Liver (tissue), 9 donors: ENCODE results near the gene KIF11. TPM values are rescaled to one million over a fixed set of nuclear protein-coding genes. Genes with fewer than 3 reads are reported as not detected.

Experiments
- DNase-seq: peaks from one replicate; pipeline ENCODE4 v3.0.0-alpha.2; 2017; ENCODE audit warnings: low spot score
- H3K27ac ChIP-seq, 2 donors: one replicate each; pipeline ENCODE4 v1.7.0; 2013; ENCODE audit warnings: inconsistent platforms in 2 of 2, low read length in 2 of 2, control low read depth in 1 of 2, low read depth in 1 of 2, mild to moderate bottlenecking in 1 of 2
- H3K27me3 ChIP-seq, 4 donors: one replicate each; pipeline versions ENCODE4 v1.6.1 to v1.7.0; 2013; ENCODE audit warnings: low read length in 3 of 4, inconsistent platforms in 1 of 4, mild to moderate bottlenecking in 1 of 4, moderate library complexity in 1 of 4; ENCODE audit not compliant: control insufficient read depth in 4 of 4, insufficient read depth in 4 of 4
- H3K36me3 ChIP-seq, 4 donors: one replicate each; pipeline versions ENCODE4 v1.6.1 to v1.7.0; 2013; ENCODE audit warnings: low read length in 3 of 4, mild to moderate bottlenecking in 3 of 4, low read depth in 1 of 4, moderate library complexity in 1 of 4; ENCODE audit not compliant: control insufficient read depth in 4 of 4, insufficient read depth in 3 of 4
- H3K4me1 ChIP-seq, 4 donors: one replicate each; pipeline versions ENCODE4 v1.6.1 to v1.7.0; 2013; ENCODE audit warnings: low read length in 3 of 4, mild to moderate bottlenecking in 3 of 4, moderate library complexity in 1 of 4; ENCODE audit not compliant: control insufficient read depth in 4 of 4, insufficient read depth in 4 of 4
- H3K4me3 ChIP-seq, 3 donors: one replicate each; pipeline versions ENCODE4 v1.6.1 to v1.7.0; 2013; ENCODE audit warnings: low read length in 3 of 3, control low read depth in 1 of 3, low read depth in 1 of 3, mild to moderate bottlenecking in 1 of 3
- H3K9ac ChIP-seq, 2 donors: one replicate each; pipeline ENCODE4 v1.7.0; 2013; ENCODE audit warnings: low read length in 2 of 2, mild to moderate bottlenecking in 2 of 2, moderate library complexity in 2 of 2, control low read depth in 1 of 2, low read depth in 1 of 2
- H3K9me3 ChIP-seq, 4 donors: one replicate each; pipeline versions ENCODE4 v1.6.1 to v1.7.0; 2013; ENCODE audit warnings: low read length in 3 of 4; ENCODE audit not compliant: control insufficient read depth in 4 of 4
- ATF3 ChIP-seq: IDR thresholded peaks from 2 replicates; pipeline ENCODE4 v1.6.1; 2016; ENCODE audit warnings: antibody characterized with exemption
- EGR1 ChIP-seq, 2 donors: IDR thresholded peaks; 2 replicates each; pipeline ENCODE4 v1.6.1; 2016 to 2018; ENCODE audit warnings: antibody characterized with exemption in 2 of 2, low read depth in 2 of 2
- FOXA1 ChIP-seq: IDR thresholded peaks from 2 replicates; pipeline ENCODE4 v1.6.1; 2016; ENCODE audit warnings: antibody characterized with exemption
- FOXA2 ChIP-seq: IDR thresholded peaks from 2 replicates; pipeline ENCODE4 v1.6.1; 2016; ENCODE audit warnings: antibody characterized with exemption
- GABPA ChIP-seq, 2 donors: IDR thresholded peaks in 1 of 2; conservative IDR thresholded peaks in 1 of 2; 2 replicates each; pipeline ENCODE4 v1.6.1; 2016; ENCODE audit warnings: antibody characterized with exemption in 2 of 2, mild to moderate bottlenecking in 1 of 2, moderate library complexity in 1 of 2
- HNF4A ChIP-seq, 2 donors: conservative IDR thresholded peaks; 2 replicates each; pipeline ENCODE4 v1.6.1; 2016; ENCODE audit warnings: antibody characterized with exemption in 2 of 2, mild to moderate bottlenecking in 2 of 2
- HNF4G ChIP-seq: IDR thresholded peaks from 2 replicates; pipeline ENCODE4 v1.6.1; 2016; ENCODE audit warnings: antibody characterized with exemption
- JUND ChIP-seq, 2 donors: IDR thresholded peaks; 2 replicates each; pipeline ENCODE4 v1.6.1; 2016; ENCODE audit warnings: antibody characterized with exemption in 2 of 2
- MAX ChIP-seq: IDR thresholded peaks from 2 replicates; pipeline ENCODE4 v1.6.1; 2016; ENCODE audit warnings: antibody characterized with exemption
- NR2F2 ChIP-seq: IDR thresholded peaks from 2 replicates; pipeline ENCODE4 v1.6.1; 2016; ENCODE audit warnings: antibody characterized with exemption
- RAD21 ChIP-seq, 2 donors: IDR thresholded peaks; 2 replicates each; pipeline ENCODE4 v1.6.1; 2016; ENCODE audit warnings: antibody characterized with exemption in 2 of 2, mild to moderate bottlenecking in 2 of 2
- RXRA ChIP-seq, 2 donors: IDR thresholded peaks; 2 replicates each; pipeline ENCODE4 v1.6.1; 2017 to 2018; ENCODE audit warnings: antibody characterized with exemption in 2 of 2, mild to moderate bottlenecking in 1 of 2
- SP1 ChIP-seq: IDR thresholded peaks from 2 replicates; pipeline ENCODE4 v1.6.1; 2018; ENCODE audit warnings: antibody characterized with exemption, mild to moderate bottlenecking
- TAF1 ChIP-seq: conservative IDR thresholded peaks from 2 replicates; pipeline ENCODE4 v1.6.1; 2016; ENCODE audit warnings: antibody characterized with exemption, mild to moderate bottlenecking
- YY1 ChIP-seq: IDR thresholded peaks from 2 replicates; pipeline ENCODE4 v1.6.1; 2016; ENCODE audit warnings: antibody characterized with exemption, mild to moderate bottlenecking
- ZBTB33 ChIP-seq: IDR thresholded peaks from 2 replicates; pipeline ENCODE4 v1.6.1; 2016; ENCODE audit warnings: antibody characterized with exemption
- WGBS: extraction: QIAGEN DNeasy Blood & Tissue Kit; methylation state at CpG from one replicate; pipeline ENCODE4 v1.1.7; 2013; 5-methylcytosine and 5-hydroxymethylcytosine counted together
- polyA plus RNA-seq, 2 donors: library from polyadenylated mRNA; stranded (reverse) in 1 of 2; unstranded in 1 of 2; fragments of 200-250 nt in 1 of 2; fragments of >200 nt in 1 of 2; fragmentation: Nextera tagmentation in 1 of 2; extraction: Ambion mirVana in 1 of 2; gene quantifications; one replicate each; pipeline versions ENCODE4 v1.2.1 to v1.2.3, GENCODE V29; 2013 to 2015
- total RNA-seq, 2 donors: library from RNA; depleted of rRNA; stranded (reverse); fragments of >200 nt; gene quantifications; one replicate each; pipeline ENCODE4 v1.2.3, GENCODE V29; 2014
- TF ChIP-seq, protein P1 (sequence below): fragments of 150-350 bp; IDR thresholded peaks from 2 replicates; pipeline ENCODE4 v1.5.1; 2017; ENCODE audit warnings: improper control_type of control experiment, low read depth, low read length; ENCODE audit not compliant: missing input control
- TF ChIP-seq, protein P2 (sequence below): IDR thresholded peaks from 2 replicates; pipeline ENCODE4 v1.6.1; 2016; ENCODE audit warnings: antibody characterized with exemption, mild to moderate bottlenecking
- donor health status: healthy.
- donor health status: healthy.
- donor health status: healthy.
- donor health status: healthy.
- donor health status: healthy.

KIF11 gene
- total and polyA plus RNA-seq, 4 donors: 0.25 to 29.2 (median 0.58) TPM

DNA sequence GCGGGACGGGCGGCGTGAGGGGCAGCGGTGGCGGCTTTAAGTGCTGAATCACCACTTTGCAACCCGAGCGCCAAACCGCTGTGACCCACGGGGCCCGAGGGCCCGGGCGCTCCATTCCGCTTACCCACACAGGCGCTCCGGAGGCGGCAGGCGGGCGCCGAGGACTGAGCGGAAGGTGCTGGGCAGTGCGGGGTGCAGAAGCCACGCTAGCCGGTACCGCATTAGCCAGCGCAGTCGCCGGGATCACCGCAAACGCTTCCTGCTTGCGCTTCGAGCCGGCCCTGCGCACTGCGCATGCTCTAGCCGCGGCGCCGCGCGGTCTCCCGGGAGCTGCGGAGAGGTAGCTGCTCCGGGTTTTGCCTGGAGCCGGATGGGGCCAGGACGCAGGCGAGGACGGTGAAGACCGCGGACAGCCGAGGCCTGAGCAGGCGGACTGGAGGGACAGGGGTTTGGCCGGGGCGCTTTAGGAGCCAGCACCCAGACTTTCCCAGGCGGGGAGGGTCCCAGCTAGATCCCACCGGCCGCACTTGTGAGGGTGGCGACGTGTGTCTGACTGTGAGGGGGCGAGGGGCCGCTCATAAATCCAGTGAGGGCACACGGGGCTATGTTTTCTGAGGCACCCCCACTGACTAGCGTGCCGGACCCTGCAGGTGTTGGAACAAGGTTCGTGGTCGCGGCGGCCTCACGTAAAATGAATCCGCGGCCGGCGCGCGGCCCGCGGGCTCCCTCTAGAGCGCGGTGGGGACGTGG is 19.0 kb upstream of the KIF11 start, which contains the start of gene IDE (continued):
- peak in 1 of 2 donors; percentile 21 for TF ChIP-seq RXRA (IDR thresholded peaks at IDR 0.05)
- TF ChIP-seq HNF4G: no peak
- TF ChIP-seq MAX: no peak
- TF ChIP-seq GABPA (IDR thresholded peaks at IDR 0.05 in 1 of 2, conservative IDR thresholded peaks at IDR 0.05 in 1 of 2): peak in 1 of 2 donors; percentile 30

- peak overlapping the region; percentile 95 to 96 for H3K27ac ChIP-seq
- H3K27me3 ChIP-seq: no peaks in the 10 kb centered on the region
- H3K9me3 ChIP-seq: no peaks in the 10 kb centered on the region
- peak overlapping the region; percentile 76 to 89 for H3K9ac ChIP-seq
- peaks cover 2 to 24% (median 17%) of the 10 kb centered on the region in 4 donors for H3K4me1 ChIP-seq
- WGBS: 6% methylated on average over 22 of the region's 22 CpGs
- TF ChIP-seq HNF4A (conservative IDR thresholded peaks at IDR 0.05) (peak in 1 of 2 donors; percentile 15), JUND (IDR thresholded peaks at IDR 0.05) (no peak)
- TF ChIP-seq, protein P1, sequence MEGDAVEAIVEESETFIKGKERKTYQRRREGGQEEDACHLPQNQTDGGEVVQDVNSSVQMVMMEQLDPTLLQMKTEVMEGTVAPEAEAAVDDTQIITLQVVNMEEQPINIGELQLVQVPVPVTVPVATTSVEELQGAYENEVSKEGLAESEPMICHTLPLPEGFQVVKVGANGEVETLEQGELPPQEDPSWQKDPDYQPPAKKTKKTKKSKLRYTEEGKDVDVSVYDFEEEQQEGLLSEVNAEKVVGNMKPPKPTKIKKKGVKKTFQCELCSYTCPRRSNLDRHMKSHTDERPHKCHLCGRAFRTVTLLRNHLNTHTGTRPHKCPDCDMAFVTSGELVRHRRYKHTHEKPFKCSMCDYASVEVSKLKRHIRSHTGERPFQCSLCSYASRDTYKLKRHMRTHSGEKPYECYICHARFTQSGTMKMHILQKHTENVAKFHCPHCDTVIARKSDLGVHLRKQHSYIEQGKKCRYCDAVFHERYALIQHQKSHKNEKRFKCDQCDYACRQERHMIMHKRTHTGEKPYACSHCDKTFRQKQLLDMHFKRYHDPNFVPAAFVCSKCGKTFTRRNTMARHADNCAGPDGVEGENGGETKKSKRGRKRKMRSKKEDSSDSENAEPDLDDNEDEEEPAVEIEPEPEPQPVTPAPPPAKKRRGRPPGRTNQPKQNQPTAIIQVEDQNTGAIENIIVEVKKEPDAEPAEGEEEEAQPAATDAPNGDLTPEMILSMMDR: peak; percentile 3
- peak overlapping the region; percentile 89 to 96 (median 93) for H3K4me3 ChIP-seq
- DNase-seq: no peak
- no peaks in the 10 kb centered on the region for H3K36me3 ChIP-seq
Measured at GRCh38 chr10:92574548-92575261, 18.2 kb upstream of the KIF11 start.

DNA sequence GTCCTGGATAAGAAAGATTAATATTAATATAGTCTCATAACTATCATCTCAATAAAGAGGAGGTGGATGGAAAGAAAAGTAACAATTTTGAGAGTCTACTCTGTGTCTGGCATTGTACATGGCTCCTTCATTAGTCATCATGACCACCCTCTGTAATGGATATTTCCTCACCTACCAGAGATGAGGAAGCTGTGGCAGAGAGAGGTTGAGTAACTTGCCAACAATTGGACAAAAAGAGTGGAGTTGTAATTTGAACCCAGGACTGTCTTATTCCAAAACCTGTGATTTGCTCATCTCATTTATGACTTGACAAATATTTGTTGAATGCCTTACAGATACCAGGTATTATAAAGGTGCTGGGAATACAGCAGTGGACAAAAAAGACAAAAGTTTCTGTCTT is 17.0 kb upstream of the KIF11 start:
- no peak overlapping the region for H3K27ac ChIP-seq
- no peak overlapping the region for H3K9ac ChIP-seq
- no peak overlapping the region for H3K4me3 ChIP-seq
- no peak for DNase-seq
- no peaks in the 10 kb centered on the region for H3K27me3 ChIP-seq
- peaks cover 2 to 24% (median 17%) of the 10 kb centered on the region in 4 donors for H3K4me1 ChIP-seq
- H3K9me3 ChIP-seq: no peaks in the 10 kb centered on the region
- H3K36me3 ChIP-seq: no peaks in the 10 kb centered on the region
- TF ChIP-seq FOXA1 (no peak), GABPA (IDR thresholded peaks at IDR 0.05 in 1 of 2, conservative IDR thresholded peaks at IDR 0.05 in 1 of 2) (no peak), SP1 (no peak), HNF4G (no peak), NR2F2 (no peak), YY1 (no peak), TAF1 (no peak), ZBTB33 (no peak), FOXA2 (no peak), MAX (no peak), RAD21 (IDR thresholded peaks at IDR 0.05) (no peak), ATF3 (no peak), JUND (IDR thresholded peaks at IDR 0.05) (no peak), RXRA (IDR thresholded peaks at IDR 0.05) (no peak), EGR1 (IDR thresholded peaks at IDR 0.05; ENCODE audit: low read depth in 2 of 2) (no peak)
- TF ChIP-seq, protein P1: no peak
- TF ChIP-seq, protein P2, sequence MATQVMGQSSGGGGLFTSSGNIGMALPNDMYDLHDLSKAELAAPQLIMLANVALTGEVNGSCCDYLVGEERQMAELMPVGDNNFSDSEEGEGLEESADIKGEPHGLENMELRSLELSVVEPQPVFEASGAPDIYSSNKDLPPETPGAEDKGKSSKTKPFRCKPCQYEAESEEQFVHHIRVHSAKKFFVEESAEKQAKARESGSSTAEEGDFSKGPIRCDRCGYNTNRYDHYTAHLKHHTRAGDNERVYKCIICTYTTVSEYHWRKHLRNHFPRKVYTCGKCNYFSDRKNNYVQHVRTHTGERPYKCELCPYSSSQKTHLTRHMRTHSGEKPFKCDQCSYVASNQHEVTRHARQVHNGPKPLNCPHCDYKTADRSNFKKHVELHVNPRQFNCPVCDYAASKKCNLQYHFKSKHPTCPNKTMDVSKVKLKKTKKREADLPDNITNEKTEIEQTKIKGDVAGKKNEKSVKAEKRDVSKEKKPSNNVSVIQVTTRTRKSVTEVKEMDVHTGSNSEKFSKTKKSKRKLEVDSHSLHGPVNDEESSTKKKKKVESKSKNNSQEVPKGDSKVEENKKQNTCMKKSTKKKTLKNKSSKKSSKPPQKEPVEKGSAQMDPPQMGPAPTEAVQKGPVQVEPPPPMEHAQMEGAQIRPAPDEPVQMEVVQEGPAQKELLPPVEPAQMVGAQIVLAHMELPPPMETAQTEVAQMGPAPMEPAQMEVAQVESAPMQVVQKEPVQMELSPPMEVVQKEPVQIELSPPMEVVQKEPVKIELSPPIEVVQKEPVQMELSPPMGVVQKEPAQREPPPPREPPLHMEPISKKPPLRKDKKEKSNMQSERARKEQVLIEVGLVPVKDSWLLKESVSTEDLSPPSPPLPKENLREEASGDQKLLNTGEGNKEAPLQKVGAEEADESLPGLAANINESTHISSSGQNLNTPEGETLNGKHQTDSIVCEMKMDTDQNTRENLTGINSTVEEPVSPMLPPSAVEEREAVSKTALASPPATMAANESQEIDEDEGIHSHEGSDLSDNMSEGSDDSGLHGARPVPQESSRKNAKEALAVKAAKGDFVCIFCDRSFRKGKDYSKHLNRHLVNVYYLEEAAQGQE: no peak
